SH-SY5Y (cell line): Measurements from ENCODE around the gene FRA10AC1.

Source experiments
- GATA2 ChIP-seq: IDR thresholded peaks from 2 replicates; pipeline ENCODE4 v1.6.1; 2011; ENCODE audit warnings: mild to moderate bottlenecking, low read depth, low read length
- GATA3 ChIP-seq: IDR thresholded peaks from 2 replicates; pipeline ENCODE4 v1.6.1; 2011; ENCODE audit warnings: low read depth, mild to moderate bottlenecking, low read length, moderate library complexity

GRCh38 chr10:93749218-93749799, 46.9 kb upstream of the FRA10AC1 start:
- TF ChIP-seq GATA2 (no peak), GATA3 (no peak)
